SK-N-SH (cell line): ENCODE results near the gene LINS1. TPM values are rescaled to one million over a fixed set of nuclear protein-coding genes. Genes with fewer than 3 reads are reported as not detected.

Experiments
- CTCF ChIA-PET: fragments of 300-600, 350-600 bp; formaldehyde crosslinking; extraction: SDS; loops from one replicate; lab custom pipeline; 2021; lab: Yijun Ruan, JAX
- POLR2A ChIA-PET: fragments of 350-600 bp; sonication (Branson Sonifier 250); formaldehyde crosslinking; extraction: SDS; loops from one replicate; lab custom pipeline; 2020; ENCODE audit warnings: antibody characterized with exemption, inconsistent platforms; lab: Yijun Ruan, JAX
- DNase-seq: peaks from one replicate; pipeline ENCODE4 v3.0.0; 2012
- H2AFZ ChIP-seq: fragments of 200-600 bp; sonication (generic); 2 replicates; pipeline ENCODE4 v1.8.1; 2016; ENCODE audit warnings: antibody characterized with exemption, mild to moderate bottlenecking, low read depth
- H3F3A ChIP-seq: fragments of 200-600 bp; sonication (generic); replicated peaks from 2 replicates; pipeline ENCODE3; 2016; ENCODE audit warnings: antibody characterized with exemption, mild to moderate bottlenecking; ENCODE audit not compliant: insufficient read depth
- H3K27ac ChIP-seq, 2 experiments: fragments of 200-500 bp in 1 of 2; fragments of 200-600 bp in 1 of 2; sonication (Bioruptor generic) in 1 of 2; sonication (generic), shearing (Covaris generic) in 1 of 2; 2 replicates each; pipeline versions ENCODE4 v1.5.1 to v1.6.1; 2014 to 2016; ENCODE audit warnings: low read depth in 2 of 2, inconsistent platforms in 1 of 2, low read length in 1 of 2, mild to moderate bottlenecking in 1 of 2, mixed read lengths in 1 of 2
- H3K27me3 ChIP-seq: fragments of 200-600 bp; sonication (generic), shearing (Covaris generic); 2 replicates; pipeline ENCODE4 v1.6.1; 2016; ENCODE audit warnings: mixed run types; ENCODE audit not compliant: insufficient read depth
- H3K36me3 ChIP-seq, 2 experiments: fragments of 200-500 bp in 1 of 2; fragments of 200-600 bp in 1 of 2; sonication (Bioruptor generic) in 1 of 2; sonication (generic) in 1 of 2; replicated peaks in 1 of 2; 2 replicates each; pipeline versions ENCODE3 to v1.5.1; 2014 to 2016; ENCODE audit warnings: low read length in 1 of 2, mild to moderate bottlenecking in 1 of 2; ENCODE audit not compliant: insufficient read depth in 2 of 2, control insufficient read depth in 1 of 2
- H3K4me1 ChIP-seq, 2 experiments: fragments of 200-500 bp in 1 of 2; fragments of 200-600 bp in 1 of 2; sonication (Bioruptor generic) in 1 of 2; sonication (generic), shearing (Covaris generic) in 1 of 2; 2 replicates each; pipeline versions ENCODE4 v1.5.1 to v1.6.1; 2014 to 2016; ENCODE audit warnings: low read depth in 1 of 2, low read length in 1 of 2, mixed run types in 1 of 2; ENCODE audit not compliant: insufficient read depth in 2 of 2, control insufficient read depth in 1 of 2
- H3K4me2 ChIP-seq: fragments of 200-600 bp; sonication (generic), shearing (Covaris generic); 2 replicates; pipeline ENCODE4 v1.6.1; 2017; ENCODE audit warnings: mixed run types
- H3K4me3 ChIP-seq, 2 experiments: fragments of 200-500 bp in 1 of 2; fragments of 200-600 bp in 1 of 2; sonication (Bioruptor generic) in 1 of 2; sonication (generic), shearing (Covaris generic) in 1 of 2; 2 replicates each; pipeline versions ENCODE4 v1.5.1 to v1.8.1; 2014 to 2016; ENCODE audit warnings: low read depth in 2 of 2, inconsistent platforms in 1 of 2, low read length in 1 of 2, mild to moderate bottlenecking in 1 of 2, mixed read lengths in 1 of 2, moderate library complexity in 1 of 2
- H3K79me2 ChIP-seq: fragments of 200-600 bp; sonication (generic); 2 replicates; pipeline ENCODE4 v1.8.1; 2017; ENCODE audit warnings: mild to moderate bottlenecking; ENCODE audit not compliant: insufficient read depth
- H3K9ac ChIP-seq: fragments of 200-600 bp; sonication (generic); 2 replicates; pipeline ENCODE4 v1.6.1; 2017; ENCODE audit warnings: mixed run types
- H3K9me2 ChIP-seq: fragments of 200-600 bp; sonication (generic); 2 replicates; pipeline ENCODE4 v1.6.1; 2017; ENCODE audit warnings: mixed run types
- H3K9me3 ChIP-seq: fragments of 200-600 bp; sonication (generic); 2 replicates; pipeline ENCODE4 v1.6.1; 2017; ENCODE audit warnings: mixed run types, mild to moderate bottlenecking, moderate library complexity
- H4K20me1 ChIP-seq: fragments of 200-600 bp; sonication (generic); 2 replicates; pipeline ENCODE4 v1.6.1; 2017; ENCODE audit warnings: mild to moderate bottlenecking, mixed run types; ENCODE audit not compliant: insufficient read depth
- FOXJ3 ChIP-seq: sonication (generic); formaldehyde crosslinking; IDR thresholded peaks from 2 replicates; pipeline ENCODE4 v1.5.1; 2020; ENCODE audit warnings: mild to moderate bottlenecking, missing genetic modification reagents
- FOXM1 ChIP-seq: IDR thresholded peaks from 2 replicates; pipeline ENCODE4 v1.4.0; 2012; ENCODE audit warnings: low read depth, mild to moderate bottlenecking
- GABPA ChIP-seq: IDR thresholded peaks from 2 replicates; pipeline ENCODE4 v1.4.0; 2012; ENCODE audit warnings: low read depth, mild to moderate bottlenecking
- GATA2 ChIP-seq: sonication (generic); formaldehyde crosslinking; IDR thresholded peaks from 2 replicates; pipeline ENCODE4 v1.5.0; 2020; ENCODE audit warnings: mild to moderate bottlenecking, missing genetic modification reagents
- JUND ChIP-seq: IDR thresholded peaks from 2 replicates; pipeline ENCODE4 v1.4.0; 2012
- MXI1 ChIP-seq: IDR thresholded peaks from 2 replicates; pipeline ENCODE4 v1.6.1; 2012; ENCODE audit warnings: mild to moderate bottlenecking, low read depth, low read length, improper control_type of control experiment
- POLR2AphosphoS5 ChIP-seq: IDR thresholded peaks from 2 replicates; pipeline ENCODE4 v1.6.1; 2012; ENCODE audit warnings: low read depth, low read length
- RAD21 ChIP-seq: IDR thresholded peaks from 2 replicates; pipeline ENCODE4 v1.6.1; 2012; ENCODE audit warnings: mild to moderate bottlenecking, low read length
- RFX5 ChIP-seq: IDR thresholded peaks from 2 replicates; pipeline ENCODE4 v1.6.1; 2012; ENCODE audit warnings: mild to moderate bottlenecking, improper control_type of control experiment, low read length
- RXRA ChIP-seq: IDR thresholded peaks from 2 replicates; pipeline ENCODE4 v1.4.0; 2012; ENCODE audit warnings: low read depth, mild to moderate bottlenecking, borderline replicate concordance
- SIN3A ChIP-seq: IDR thresholded peaks from 2 replicates; pipeline ENCODE4 v1.6.1; 2012; ENCODE audit warnings: low read depth, mild to moderate bottlenecking, low read length, moderate library complexity, borderline replicate concordance
- SMC3 ChIP-seq: IDR thresholded peaks from 2 replicates; pipeline ENCODE4 v1.6.1; 2012; ENCODE audit warnings: low read depth, low read length, improper control_type of control experiment
- WGBS: methylation state at CpG from one replicate; pipeline ENCODE4 v1.1.6; 2017; ENCODE audit warnings: low lambda C conversion rate; 5-methylcytosine and 5-hydroxymethylcytosine counted together
- polyA plus RNA-seq, 3 experiments: library from polyadenylated mRNA; depleted of rRNA; stranded (reverse); fragments of >200 nt; gene quantifications; 2 replicates each; pipeline ENCODE4 v1.2.3, GENCODE V29; 2012
- TF ChIP-seq, protein P1 (sequence below): IDR thresholded peaks from 2 replicates; pipeline ENCODE4 v1.4.0; 2012; ENCODE audit warnings: low read depth, borderline replicate concordance
- TF ChIP-seq, protein P2 (sequence below): IDR thresholded peaks from 2 replicates; pipeline ENCODE4 v1.4.0; 2012; ENCODE audit warnings: low read depth, borderline replicate concordance
- TF ChIP-seq, protein P3 (sequence below): IDR thresholded peaks from 2 replicates; pipeline ENCODE4; 2012
- TF ChIP-seq, protein P4 (sequence below): fragments of 150-350 bp; IDR thresholded peaks from 2 replicates; pipeline ENCODE4 v1.6.1; 2016; ENCODE audit warnings: mild to moderate bottlenecking, low read depth, low read length

LINS1 gene
- polyA plus RNA-seq, 1 of the 3 experiments (the other 2 are of a cell fraction) = 5.0 TPM

DNA sequence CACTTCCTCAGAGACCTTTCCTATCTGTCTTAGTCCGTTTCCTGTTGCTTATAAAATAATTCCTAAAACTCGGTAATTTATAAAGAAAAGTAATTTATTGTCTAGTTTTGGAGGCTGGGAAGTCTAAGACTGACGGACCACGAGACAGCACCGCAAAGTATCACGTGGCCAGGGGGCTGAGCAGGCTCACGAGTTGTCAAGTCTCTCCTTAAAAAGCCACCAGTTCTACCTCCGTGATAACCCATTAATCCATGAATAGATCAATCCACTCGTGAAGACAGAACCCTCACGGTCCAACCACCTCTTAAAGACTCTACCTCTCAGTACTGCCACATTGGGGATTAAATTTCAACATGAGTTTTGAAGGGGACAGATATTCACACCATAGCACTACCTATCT is 821 bp downstream of the LINS1 start:
- Histone ChIP-seq H3K9me2 (no peaks in the 10 kb centered on the region), H3F3A (no peaks in the 10 kb centered on the region), H3K4me2 (peak overlapping the region; percentile 83), H3K9me3 (no peaks in the 10 kb centered on the region), H3K36me3 (peaks cover 18% of the 10 kb centered on the region in 2 experiments), H3K4me3 (peak overlapping the region; percentile 85 to 99), H3K9ac (peak overlapping the region; percentile 77), H3K79me2 (peaks cover 88% of the 10 kb centered on the region), H3K27ac (peak overlapping the region in 1 of 2 experiments; percentile 56; a peak in 1 of 4 replicates), H4K20me1 (no peaks in the 10 kb centered on the region), H3K4me1 (peaks cover 5 to 23% of the 10 kb centered on the region in 2 experiments; a peak in 3 of 4 replicates), H2AFZ (peak overlapping the region; percentile 79; the same call in 1 of the 2 replicates), H3K27me3 (no peaks in the 10 kb centered on the region)
- CTCF ChIA-PET = interaction anchor here (0.9 to 3.5 kb wide), 2 partner anchors 251 to 259 kb away, joined by 4 to 18 read pairs; no protein-coding TSS in a partner anchor
- DNase-seq = no peak
- 5% methylated on average over 10 of the region's 10 CpGs for WGBS
- TF ChIP-seq GABPA (no peak), MXI1 (peak; percentile 56)
- TF ChIP-seq, protein P1, sequence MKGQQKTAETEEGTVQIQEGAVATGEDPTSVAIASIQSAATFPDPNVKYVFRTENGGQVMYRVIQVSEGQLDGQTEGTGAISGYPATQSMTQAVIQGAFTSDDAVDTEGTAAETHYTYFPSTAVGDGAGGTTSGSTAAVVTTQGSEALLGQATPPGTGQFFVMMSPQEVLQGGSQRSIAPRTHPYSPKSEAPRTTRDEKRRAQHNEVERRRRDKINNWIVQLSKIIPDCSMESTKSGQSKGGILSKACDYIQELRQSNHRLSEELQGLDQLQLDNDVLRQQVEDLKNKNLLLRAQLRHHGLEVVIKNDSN = peak; percentile 38; the same call in 1 of the 2 replicates
- POLR2A ChIA-PET = no interaction called here

DNA sequence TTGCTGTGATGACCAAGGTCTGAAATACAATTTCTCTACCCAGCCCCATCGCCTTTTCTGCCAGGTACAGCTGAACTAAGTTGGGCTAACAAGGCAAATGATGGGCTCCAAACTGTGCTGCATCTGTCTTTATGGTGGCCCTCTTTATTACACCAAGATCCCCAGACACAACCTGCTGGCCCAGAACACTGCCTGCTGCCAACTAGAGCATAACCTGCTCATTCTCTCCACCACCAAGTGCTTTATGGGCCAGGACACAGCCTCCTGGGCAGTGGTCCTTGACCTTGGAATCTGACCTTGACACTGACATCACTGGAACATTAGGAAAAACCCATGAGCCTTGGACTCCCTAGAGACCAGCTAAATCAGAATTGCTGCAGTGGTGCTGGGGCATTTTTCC is 3.3 kb downstream of the LINS1 start:
- peaks cover 2 to 26% of the 10 kb centered on the region in 2 experiments; a peak in 3 of 4 replicates for H3K4me1 ChIP-seq
- POLR2A ChIA-PET = no interaction called here

DNA sequence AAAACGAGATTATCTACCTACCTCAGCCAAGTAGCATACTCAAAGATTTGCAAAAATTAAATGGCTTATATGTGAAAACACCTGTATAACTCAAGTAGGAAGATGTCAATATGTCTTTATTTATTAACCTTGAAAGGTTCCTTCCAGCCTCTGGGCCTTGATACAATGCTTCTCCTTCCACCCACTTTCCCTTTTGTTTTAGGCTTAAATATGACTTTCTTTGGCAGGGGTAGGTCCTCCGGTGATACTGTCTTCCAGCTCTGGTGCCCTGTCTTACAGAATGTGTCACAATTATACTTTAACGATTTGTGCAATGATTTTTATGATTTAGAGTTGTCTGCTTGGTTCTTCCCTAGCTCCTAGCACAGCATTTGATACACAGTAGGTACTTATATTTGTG is 4.1 kb downstream of the LINS1 start:
- H3K9me2 ChIP-seq = no peaks in the 10 kb centered on the region
- no peak overlapping the region for H3K4me2 ChIP-seq
- ChIA-PET POLR2A (no interaction called here), CTCF (interaction anchor here (0.5 to 0.9 kb wide), 3 partner anchors 256 to 968 kb away, joined by 3 to 4 read pairs (median 3); partner anchors contain the start of gene ADAMTS17)
- no peaks in the 10 kb centered on the region for H3K27me3 ChIP-seq
- H3K79me2 ChIP-seq = peaks cover 87% of the 10 kb centered on the region
- no peaks in the 10 kb centered on the region for H4K20me1 ChIP-seq
- no peaks in the 10 kb centered on the region for H3F3A ChIP-seq
- no peak overlapping the region for H3K27ac ChIP-seq
- H2AFZ ChIP-seq = no peak overlapping the region
- peaks cover 0 to 19% of the 10 kb centered on the region in 2 experiments; a peak in 2 of 4 replicates for H3K4me1 ChIP-seq
- H3K9ac ChIP-seq = no peak overlapping the region
- H3K9me3 ChIP-seq = no peaks in the 10 kb centered on the region
- DNase-seq = no peak
- H3K4me3 ChIP-seq = no peak overlapping the region
- peaks cover 0 to 13% of the 10 kb centered on the region in 2 experiments for H3K36me3 ChIP-seq
- WGBS = 77% methylated on average over 3 of the region's 3 CpGs
- no peak for TF ChIP-seq RFX5
- TF ChIP-seq RAD21 = no peak
- TF ChIP-seq, protein P2, sequence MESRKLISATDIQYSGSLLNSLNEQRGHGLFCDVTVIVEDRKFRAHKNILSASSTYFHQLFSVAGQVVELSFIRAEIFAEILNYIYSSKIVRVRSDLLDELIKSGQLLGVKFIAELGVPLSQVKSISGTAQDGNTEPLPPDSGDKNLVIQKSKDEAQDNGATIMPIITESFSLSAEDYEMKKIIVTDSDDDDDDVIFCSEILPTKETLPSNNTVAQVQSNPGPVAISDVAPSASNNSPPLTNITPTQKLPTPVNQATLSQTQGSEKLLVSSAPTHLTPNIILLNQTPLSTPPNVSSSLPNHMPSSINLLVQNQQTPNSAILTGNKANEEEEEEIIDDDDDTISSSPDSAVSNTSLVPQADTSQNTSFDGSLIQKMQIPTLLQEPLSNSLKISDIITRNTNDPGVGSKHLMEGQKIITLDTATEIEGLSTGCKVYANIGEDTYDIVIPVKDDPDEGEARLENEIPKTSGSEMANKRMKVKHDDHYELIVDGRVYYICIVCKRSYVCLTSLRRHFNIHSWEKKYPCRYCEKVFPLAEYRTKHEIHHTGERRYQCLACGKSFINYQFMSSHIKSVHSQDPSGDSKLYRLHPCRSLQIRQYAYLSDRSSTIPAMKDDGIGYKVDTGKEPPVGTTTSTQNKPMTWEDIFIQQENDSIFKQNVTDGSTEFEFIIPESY = no peak
- no peak for TF ChIP-seq SIN3A
- no peak for TF ChIP-seq JUND
- TF ChIP-seq RXRA = no peak
- TF ChIP-seq, protein P1 = no peak
- no peak for TF ChIP-seq FOXJ3 (CRISPR knock-in tag)
- TF ChIP-seq GABPA = no peak
- TF ChIP-seq, protein P3, sequence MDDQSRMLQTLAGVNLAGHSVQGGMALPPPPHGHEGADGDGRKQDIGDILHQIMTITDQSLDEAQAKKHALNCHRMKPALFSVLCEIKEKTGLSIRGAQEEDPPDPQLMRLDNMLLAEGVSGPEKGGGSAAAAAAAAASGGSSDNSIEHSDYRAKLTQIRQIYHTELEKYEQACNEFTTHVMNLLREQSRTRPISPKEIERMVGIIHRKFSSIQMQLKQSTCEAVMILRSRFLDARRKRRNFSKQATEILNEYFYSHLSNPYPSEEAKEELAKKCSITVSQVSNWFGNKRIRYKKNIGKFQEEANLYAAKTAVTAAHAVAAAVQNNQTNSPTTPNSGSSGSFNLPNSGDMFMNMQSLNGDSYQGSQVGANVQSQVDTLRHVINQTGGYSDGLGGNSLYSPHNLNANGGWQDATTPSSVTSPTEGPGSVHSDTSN = no peak
- no peak for TF ChIP-seq FOXM1
- TF ChIP-seq, protein P4, sequence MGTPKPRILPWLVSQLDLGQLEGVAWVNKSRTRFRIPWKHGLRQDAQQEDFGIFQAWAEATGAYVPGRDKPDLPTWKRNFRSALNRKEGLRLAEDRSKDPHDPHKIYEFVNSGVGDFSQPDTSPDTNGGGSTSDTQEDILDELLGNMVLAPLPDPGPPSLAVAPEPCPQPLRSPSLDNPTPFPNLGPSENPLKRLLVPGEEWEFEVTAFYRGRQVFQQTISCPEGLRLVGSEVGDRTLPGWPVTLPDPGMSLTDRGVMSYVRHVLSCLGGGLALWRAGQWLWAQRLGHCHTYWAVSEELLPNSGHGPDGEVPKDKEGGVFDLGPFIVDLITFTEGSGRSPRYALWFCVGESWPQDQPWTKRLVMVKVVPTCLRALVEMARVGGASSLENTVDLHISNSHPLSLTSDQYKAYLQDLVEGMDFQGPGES = no peak

More for the DNA sequence above, 3.3 kb downstream of the LINS1 start:
- TF ChIP-seq GATA2 (CRISPR knock-in tag) = no peak
- no peak for TF ChIP-seq SMC3
- no peak for TF ChIP-seq POLR2AphosphoS5
- no peak for TF ChIP-seq FOXM1
- TF ChIP-seq, all 33 proteins: peak for 0
- no peaks in the 10 kb centered on the region for H3F3A ChIP-seq
- peaks cover 87% of the 10 kb centered on the region for H3K79me2 ChIP-seq
- H3K36me3 ChIP-seq = peaks cover 0 to 12% of the 10 kb centered on the region in 2 experiments
- H3K27me3 ChIP-seq = no peaks in the 10 kb centered on the region
- no peak overlapping the region for H3K27ac ChIP-seq
- H4K20me1 ChIP-seq = no peaks in the 10 kb centered on the region
- H2AFZ ChIP-seq = no peak overlapping the region
- H3K4me3 ChIP-seq = no peak overlapping the region
- CTCF ChIA-PET = interaction anchor here (0.8 to 1.1 kb wide), 3 partner anchors 249 to 261 kb away, joined by 3 to 5 read pairs (median 4); partner anchors contain the start of gene ADAMTS17
- no peak for DNase-seq
- no peaks in the 10 kb centered on the region for H3K9me2 ChIP-seq
- H3K9me3 ChIP-seq = no peaks in the 10 kb centered on the region
- no peak overlapping the region for H3K4me2 ChIP-seq
- WGBS = 100% methylated on average over 1 of the region's 1 CpG
- no peak overlapping the region for H3K9ac ChIP-seq
